ENCODE measurements around the gene CFHR5.

GRCh38 chr1:196993916-196994315 is 16.6 kb downstream of the CFHR5 start:
- TF ChIP-seq, protein P1, sequence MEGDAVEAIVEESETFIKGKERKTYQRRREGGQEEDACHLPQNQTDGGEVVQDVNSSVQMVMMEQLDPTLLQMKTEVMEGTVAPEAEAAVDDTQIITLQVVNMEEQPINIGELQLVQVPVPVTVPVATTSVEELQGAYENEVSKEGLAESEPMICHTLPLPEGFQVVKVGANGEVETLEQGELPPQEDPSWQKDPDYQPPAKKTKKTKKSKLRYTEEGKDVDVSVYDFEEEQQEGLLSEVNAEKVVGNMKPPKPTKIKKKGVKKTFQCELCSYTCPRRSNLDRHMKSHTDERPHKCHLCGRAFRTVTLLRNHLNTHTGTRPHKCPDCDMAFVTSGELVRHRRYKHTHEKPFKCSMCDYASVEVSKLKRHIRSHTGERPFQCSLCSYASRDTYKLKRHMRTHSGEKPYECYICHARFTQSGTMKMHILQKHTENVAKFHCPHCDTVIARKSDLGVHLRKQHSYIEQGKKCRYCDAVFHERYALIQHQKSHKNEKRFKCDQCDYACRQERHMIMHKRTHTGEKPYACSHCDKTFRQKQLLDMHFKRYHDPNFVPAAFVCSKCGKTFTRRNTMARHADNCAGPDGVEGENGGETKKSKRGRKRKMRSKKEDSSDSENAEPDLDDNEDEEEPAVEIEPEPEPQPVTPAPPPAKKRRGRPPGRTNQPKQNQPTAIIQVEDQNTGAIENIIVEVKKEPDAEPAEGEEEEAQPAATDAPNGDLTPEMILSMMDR (IDR thresholded peaks at IDR 0.05) = no peak
- TF ChIP-seq POLR2A (IDR thresholded peaks at IDR 0.05) = no peak
